Subcutaneous abdominal adipose tissue (tissue), 5 donors: ENCODE data around the gene RCOR1.

Experiments
- H3K27ac ChIP-seq: one replicate; pipeline ENCODE4 v1.7.0; 2013; ENCODE audit warnings: low read depth, mild to moderate bottlenecking, inconsistent platforms, low read length, moderate library complexity
- H3K27me3 ChIP-seq, 5 donors: one replicate each; pipeline ENCODE4 v1.7.0; 2013; ENCODE audit warnings: low read length in 5 of 5, inconsistent platforms in 1 of 5; ENCODE audit not compliant: control insufficient read depth in 5 of 5, insufficient read depth in 4 of 5
- H3K36me3 ChIP-seq, 5 donors: one replicate each; pipeline ENCODE4 v1.7.0; 2013; ENCODE audit warnings: low read length in 5 of 5; ENCODE audit not compliant: control insufficient read depth in 5 of 5, insufficient read depth in 5 of 5
- H3K4me1 ChIP-seq, 5 donors: one replicate each; pipeline ENCODE4 v1.7.0; 2013; ENCODE audit warnings: low read length in 5 of 5, mild to moderate bottlenecking in 3 of 5, moderate library complexity in 1 of 5; ENCODE audit not compliant: control insufficient read depth in 5 of 5, insufficient read depth in 5 of 5
- H3K4me3 ChIP-seq, 5 donors: one replicate each; pipeline ENCODE4 v1.7.0; 2013; ENCODE audit warnings: low read length in 5 of 5, low read depth in 1 of 5
- H3K9ac ChIP-seq, 5 donors: one replicate each; pipeline ENCODE4 v1.7.0; 2013; ENCODE audit warnings: low read length in 5 of 5, mild to moderate bottlenecking in 4 of 5, moderate library complexity in 3 of 5
- H3K9me3 ChIP-seq, 5 donors: one replicate each; pipeline ENCODE4 v1.7.0; 2013; ENCODE audit warnings: low read length in 5 of 5; ENCODE audit not compliant: control insufficient read depth in 5 of 5
- donor health status: healthy.
- donor health status: healthy.
- donor health status: healthy.
- donor health status: healthy.
- donor health status: healthy.

The RCOR1 gene

GRCh38 chr14:102581193-102581592 is 11.3 kb upstream of the RCOR1 start:
- Histone ChIP-seq H3K4me3 (no peak overlapping the region), H3K27me3 (peaks cover 0 to 10% (median 5%) of the 10 kb centered on the region in 5 donors), H3K27ac (no peak overlapping the region), H3K36me3 (no peaks in the 10 kb centered on the region), H3K4me1 (peaks cover 0 to 9% (median 4%) of the 10 kb centered on the region in 5 donors), H3K9ac (no peak overlapping the region), H3K9me3 (no peaks in the 10 kb centered on the region)

GRCh38 chr14:102583726-102584125 is 8.7 kb upstream of the RCOR1 start:
- H3K9me3 ChIP-seq = no peaks in the 10 kb centered on the region
- H3K4me1 ChIP-seq = peaks cover 0 to 9% (median 4%) of the 10 kb centered on the region in 5 donors
- H3K9ac ChIP-seq = no peak overlapping the region
- H3K36me3 ChIP-seq = no peaks in the 10 kb centered on the region
- peaks cover 0 to 10% (median 5%) of the 10 kb centered on the region in 5 donors for H3K27me3 ChIP-seq
- no peak overlapping the region for H3K27ac ChIP-seq
- no peak overlapping the region for H3K4me3 ChIP-seq

DNA sequence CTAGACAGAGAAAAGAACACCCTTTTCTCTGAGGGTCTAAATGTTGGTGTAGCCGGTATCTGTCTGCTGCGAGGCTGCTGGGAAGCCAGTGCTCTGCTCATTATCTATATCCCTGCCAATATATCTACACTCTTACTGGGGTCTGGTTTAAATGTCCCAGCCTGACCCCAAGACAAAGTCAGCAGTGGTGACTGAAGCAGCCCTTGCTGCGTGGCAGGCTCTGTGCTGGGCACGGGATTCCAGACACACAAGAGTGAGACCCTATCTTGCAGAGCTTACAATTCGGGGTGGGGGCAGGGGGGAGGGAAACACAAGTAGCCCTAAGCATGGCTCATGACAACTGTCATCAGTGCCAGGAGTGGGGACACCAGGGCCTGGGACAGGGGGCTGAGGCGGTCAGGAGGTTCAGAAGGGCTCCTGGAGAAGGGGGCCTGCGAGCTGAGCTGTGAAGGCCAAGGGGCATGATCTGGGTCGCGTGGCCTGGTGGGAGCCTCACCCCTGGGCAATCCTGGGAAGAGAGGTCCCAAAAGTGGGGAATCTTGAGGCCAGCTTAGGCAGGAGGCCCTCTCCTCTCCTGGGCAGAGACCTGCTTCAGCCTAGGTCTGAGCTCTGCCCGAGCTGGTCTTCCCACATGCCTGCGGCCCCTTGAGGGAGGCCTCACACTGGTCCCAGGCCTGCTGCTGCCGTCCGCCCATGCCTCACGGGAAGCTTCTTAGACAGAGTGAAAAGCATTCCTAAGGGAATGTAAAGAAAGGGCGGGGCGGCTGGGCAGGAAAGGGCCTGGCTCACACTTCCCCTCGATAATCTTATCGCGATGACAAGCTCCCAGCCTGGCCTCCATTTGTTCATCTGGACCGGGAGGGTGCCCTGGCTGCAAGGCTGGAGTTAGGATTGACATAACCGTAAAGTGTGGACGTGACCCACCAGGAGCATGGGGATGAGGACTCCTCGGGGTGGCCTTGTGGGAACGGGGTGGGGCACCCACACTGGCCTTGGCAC is 7.3 kb upstream of the RCOR1 start:
- H3K4me1 ChIP-seq = peaks cover 0 to 3% (median under 1%) of the 10 kb centered on the region in 5 donors
- H3K27ac ChIP-seq = no peak overlapping the region
- H3K27me3 ChIP-seq = peaks cover 0 to 10% (median 5%) of the 10 kb centered on the region in 5 donors
- H3K36me3 ChIP-seq = no peaks in the 10 kb centered on the region
- H3K9me3 ChIP-seq = no peaks in the 10 kb centered on the region
- no peak overlapping the region for H3K4me3 ChIP-seq
- H3K9ac ChIP-seq = no peak overlapping the region

GRCh38 chr14:102586420-102587104 is 5.9 kb upstream of the RCOR1 start:
- Histone ChIP-seq H3K27me3 (peaks cover 0 to 10% (median 2%) of the 10 kb centered on the region in 5 donors), H3K9me3 (no peaks in the 10 kb centered on the region), H3K36me3 (no peaks in the 10 kb centered on the region), H3K4me3 (no peak overlapping the region), H3K27ac (no peak overlapping the region), H3K4me1 (peaks cover 0 to 13% (median 9%) of the 10 kb centered on the region in 5 donors), H3K9ac (no peak overlapping the region)

- Histone ChIP-seq H3K9ac (no peak overlapping the region), H3K27me3 (peaks cover 0 to 7% (median 2%) of the 10 kb centered on the region in 5 donors), H3K4me3 (no peak overlapping the region), H3K9me3 (no peaks in the 10 kb centered on the region), H3K27ac (no peak overlapping the region), H3K36me3 (no peaks in the 10 kb centered on the region), H3K4me1 (peaks cover 0 to 20% (median 15%) of the 10 kb centered on the region in 5 donors)
Measured at GRCh38 chr14:102588821-102589220, 3.6 kb upstream of the RCOR1 start.

DNA sequence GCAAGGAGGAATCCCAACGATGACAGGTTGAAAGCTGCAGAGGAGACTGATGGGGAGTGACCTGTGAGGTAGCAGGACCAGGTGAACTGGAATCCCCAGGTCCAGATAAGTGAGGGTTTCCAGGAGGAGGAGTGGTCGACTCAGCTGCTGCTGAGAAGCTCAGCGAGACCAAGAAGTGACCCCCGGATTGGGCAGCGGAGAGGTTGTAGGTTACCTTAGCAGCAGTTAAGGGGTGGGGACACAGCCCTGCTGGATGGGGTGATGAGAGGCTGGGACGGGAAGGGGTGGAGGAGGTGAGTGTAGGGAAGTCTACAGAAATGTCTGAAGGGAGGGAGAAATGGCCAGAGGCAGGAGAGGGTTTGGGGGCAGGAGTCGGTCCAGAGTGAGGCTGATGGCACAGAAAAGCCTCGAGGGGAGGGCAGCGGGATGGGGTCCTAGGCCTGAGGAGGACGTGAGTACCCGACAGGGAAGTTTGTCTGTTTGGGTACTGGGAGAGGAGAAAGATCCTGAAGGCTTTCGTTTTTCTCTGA is 2.6 kb upstream of the RCOR1 start:
- Histone ChIP-seq H3K27ac (no peak overlapping the region), H3K4me3 (no peak overlapping the region)

GRCh38 chr14:102590667-102591099 is 1.8 kb upstream of the RCOR1 start:
- peak overlapping the region in 4 of 5 donors; percentile 59 to 75 (median 67) for H3K4me3 ChIP-seq
- peak overlapping the region in 4 of 5 donors; percentile 46 to 82 (median 81) for H3K9ac ChIP-seq
- peak overlapping the region; percentile 86 for H3K27ac ChIP-seq

More for the DNA sequence above, 2.6 kb upstream of the RCOR1 start:
- Histone ChIP-seq H3K27me3 (peaks cover 0 to 4% (median 2%) of the 10 kb centered on the region in 5 donors), H3K9ac (no peak overlapping the region), H3K36me3 (no peaks in the 10 kb centered on the region), H3K4me1 (peaks cover 4 to 28% (median 24%) of the 10 kb centered on the region in 5 donors), H3K9me3 (no peaks in the 10 kb centered on the region)

DNA sequence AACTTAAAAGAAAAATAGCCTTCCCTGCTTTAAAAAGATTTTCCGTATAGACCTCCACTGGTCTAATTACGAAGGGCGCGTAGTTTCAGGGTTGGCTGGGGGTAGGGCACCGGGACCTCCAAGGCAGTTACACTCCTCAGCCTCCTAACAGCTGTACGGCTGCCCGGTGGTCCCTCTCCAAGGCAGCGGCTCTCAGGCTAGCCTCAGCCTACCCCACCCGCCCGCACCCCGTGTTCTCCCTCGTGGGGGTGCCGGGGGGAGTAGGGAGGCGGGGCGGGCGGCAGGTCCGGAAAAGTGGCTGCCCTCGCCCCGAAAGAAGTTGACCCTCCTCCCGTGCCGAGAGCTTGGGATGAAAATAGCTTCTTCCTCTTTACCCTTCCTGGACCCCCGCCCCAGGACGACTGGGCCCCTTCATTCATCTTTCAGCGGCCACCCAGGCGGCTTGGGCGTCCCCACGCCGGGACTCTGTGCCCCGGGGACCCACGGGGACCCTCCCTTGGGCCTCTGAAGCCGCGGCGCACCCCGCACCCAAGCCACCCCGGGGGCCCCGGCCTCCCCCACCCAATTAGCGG is 991 bp upstream of the RCOR1 start:
- no peaks in the 10 kb centered on the region for H3K9me3 ChIP-seq
- H3K9ac ChIP-seq = peak overlapping the region in 4 of 5 donors; percentile 64 to 82 (median 81)
- peaks cover 4 to 29% (median 26%) of the 10 kb centered on the region in 5 donors for H3K4me1 ChIP-seq
- H3K36me3 ChIP-seq = no peaks in the 10 kb centered on the region
- peak overlapping the region; percentile 86 for H3K27ac ChIP-seq
- peak overlapping the region; percentile 59 to 75 (median 69) for H3K4me3 ChIP-seq
- H3K27me3 ChIP-seq = no peaks in the 10 kb centered on the region

More at GRCh38 chr14:102590667-102591099, 1.8 kb upstream of the RCOR1 start:
- H3K4me1 ChIP-seq = peaks cover 4 to 29% (median 26%) of the 10 kb centered on the region in 5 donors
- H3K27me3 ChIP-seq = peaks cover 0 to 1% (median 0%) of the 10 kb centered on the region in 5 donors
- H3K9me3 ChIP-seq = no peaks in the 10 kb centered on the region
- H3K36me3 ChIP-seq = no peaks in the 10 kb centered on the region

- peaks cover 4 to 29% (median 26%) of the 10 kb centered on the region in 5 donors for H3K4me1 ChIP-seq
- peak overlapping the region in 4 of 5 donors; percentile 73 to 95 (median 88) for H3K4me3 ChIP-seq
- H3K9me3 ChIP-seq = no peaks in the 10 kb centered on the region
- H3K27me3 ChIP-seq = no peaks in the 10 kb centered on the region
- peak overlapping the region; percentile 79 for H3K27ac ChIP-seq
- H3K36me3 ChIP-seq = no peaks in the 10 kb centered on the region
- peak overlapping the region in 2 of 5 donors; percentile 79 to 82 for H3K9ac ChIP-seq
Measured at GRCh38 chr14:102592763-102593060, 263 bp downstream of the RCOR1 start.
